Measurements from ENCODE around the gene ACAA2. TPM values are rescaled to one million over a fixed set of nuclear protein-coding genes. Genes with fewer than 3 reads are reported as not detected.
"Not testable (repeated sequence)": the region's sequence is repeated elsewhere in the genome, so short reads cannot be mapped to it uniquely, and the experiment has no call there.

ACAA2 gene
- total and polyA plus RNA-seq, 2 experiments from 2014 or later, result 91.1 to 126 TPM

DNA sequence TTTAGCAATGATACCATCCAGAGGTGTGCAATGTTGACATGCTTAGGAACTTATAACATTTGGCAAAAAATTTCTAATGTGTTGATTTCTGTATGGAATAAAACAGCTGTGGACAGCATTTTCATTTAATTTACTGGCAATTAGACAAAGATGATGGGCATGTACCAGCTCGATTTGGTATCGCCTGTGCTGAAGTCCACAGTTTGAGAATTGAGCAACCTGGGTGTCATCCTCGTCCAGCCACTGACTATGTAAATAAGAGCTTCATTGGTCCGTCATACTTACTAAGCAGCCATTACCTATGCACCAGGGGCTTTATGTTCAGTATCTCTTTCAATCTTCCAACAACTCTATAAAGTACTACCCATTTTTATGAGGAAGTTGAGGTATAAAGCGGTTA, 24.6 kb upstream of the ACAA2 start (continued):
- TF ChIP-seq, protein P1, sequence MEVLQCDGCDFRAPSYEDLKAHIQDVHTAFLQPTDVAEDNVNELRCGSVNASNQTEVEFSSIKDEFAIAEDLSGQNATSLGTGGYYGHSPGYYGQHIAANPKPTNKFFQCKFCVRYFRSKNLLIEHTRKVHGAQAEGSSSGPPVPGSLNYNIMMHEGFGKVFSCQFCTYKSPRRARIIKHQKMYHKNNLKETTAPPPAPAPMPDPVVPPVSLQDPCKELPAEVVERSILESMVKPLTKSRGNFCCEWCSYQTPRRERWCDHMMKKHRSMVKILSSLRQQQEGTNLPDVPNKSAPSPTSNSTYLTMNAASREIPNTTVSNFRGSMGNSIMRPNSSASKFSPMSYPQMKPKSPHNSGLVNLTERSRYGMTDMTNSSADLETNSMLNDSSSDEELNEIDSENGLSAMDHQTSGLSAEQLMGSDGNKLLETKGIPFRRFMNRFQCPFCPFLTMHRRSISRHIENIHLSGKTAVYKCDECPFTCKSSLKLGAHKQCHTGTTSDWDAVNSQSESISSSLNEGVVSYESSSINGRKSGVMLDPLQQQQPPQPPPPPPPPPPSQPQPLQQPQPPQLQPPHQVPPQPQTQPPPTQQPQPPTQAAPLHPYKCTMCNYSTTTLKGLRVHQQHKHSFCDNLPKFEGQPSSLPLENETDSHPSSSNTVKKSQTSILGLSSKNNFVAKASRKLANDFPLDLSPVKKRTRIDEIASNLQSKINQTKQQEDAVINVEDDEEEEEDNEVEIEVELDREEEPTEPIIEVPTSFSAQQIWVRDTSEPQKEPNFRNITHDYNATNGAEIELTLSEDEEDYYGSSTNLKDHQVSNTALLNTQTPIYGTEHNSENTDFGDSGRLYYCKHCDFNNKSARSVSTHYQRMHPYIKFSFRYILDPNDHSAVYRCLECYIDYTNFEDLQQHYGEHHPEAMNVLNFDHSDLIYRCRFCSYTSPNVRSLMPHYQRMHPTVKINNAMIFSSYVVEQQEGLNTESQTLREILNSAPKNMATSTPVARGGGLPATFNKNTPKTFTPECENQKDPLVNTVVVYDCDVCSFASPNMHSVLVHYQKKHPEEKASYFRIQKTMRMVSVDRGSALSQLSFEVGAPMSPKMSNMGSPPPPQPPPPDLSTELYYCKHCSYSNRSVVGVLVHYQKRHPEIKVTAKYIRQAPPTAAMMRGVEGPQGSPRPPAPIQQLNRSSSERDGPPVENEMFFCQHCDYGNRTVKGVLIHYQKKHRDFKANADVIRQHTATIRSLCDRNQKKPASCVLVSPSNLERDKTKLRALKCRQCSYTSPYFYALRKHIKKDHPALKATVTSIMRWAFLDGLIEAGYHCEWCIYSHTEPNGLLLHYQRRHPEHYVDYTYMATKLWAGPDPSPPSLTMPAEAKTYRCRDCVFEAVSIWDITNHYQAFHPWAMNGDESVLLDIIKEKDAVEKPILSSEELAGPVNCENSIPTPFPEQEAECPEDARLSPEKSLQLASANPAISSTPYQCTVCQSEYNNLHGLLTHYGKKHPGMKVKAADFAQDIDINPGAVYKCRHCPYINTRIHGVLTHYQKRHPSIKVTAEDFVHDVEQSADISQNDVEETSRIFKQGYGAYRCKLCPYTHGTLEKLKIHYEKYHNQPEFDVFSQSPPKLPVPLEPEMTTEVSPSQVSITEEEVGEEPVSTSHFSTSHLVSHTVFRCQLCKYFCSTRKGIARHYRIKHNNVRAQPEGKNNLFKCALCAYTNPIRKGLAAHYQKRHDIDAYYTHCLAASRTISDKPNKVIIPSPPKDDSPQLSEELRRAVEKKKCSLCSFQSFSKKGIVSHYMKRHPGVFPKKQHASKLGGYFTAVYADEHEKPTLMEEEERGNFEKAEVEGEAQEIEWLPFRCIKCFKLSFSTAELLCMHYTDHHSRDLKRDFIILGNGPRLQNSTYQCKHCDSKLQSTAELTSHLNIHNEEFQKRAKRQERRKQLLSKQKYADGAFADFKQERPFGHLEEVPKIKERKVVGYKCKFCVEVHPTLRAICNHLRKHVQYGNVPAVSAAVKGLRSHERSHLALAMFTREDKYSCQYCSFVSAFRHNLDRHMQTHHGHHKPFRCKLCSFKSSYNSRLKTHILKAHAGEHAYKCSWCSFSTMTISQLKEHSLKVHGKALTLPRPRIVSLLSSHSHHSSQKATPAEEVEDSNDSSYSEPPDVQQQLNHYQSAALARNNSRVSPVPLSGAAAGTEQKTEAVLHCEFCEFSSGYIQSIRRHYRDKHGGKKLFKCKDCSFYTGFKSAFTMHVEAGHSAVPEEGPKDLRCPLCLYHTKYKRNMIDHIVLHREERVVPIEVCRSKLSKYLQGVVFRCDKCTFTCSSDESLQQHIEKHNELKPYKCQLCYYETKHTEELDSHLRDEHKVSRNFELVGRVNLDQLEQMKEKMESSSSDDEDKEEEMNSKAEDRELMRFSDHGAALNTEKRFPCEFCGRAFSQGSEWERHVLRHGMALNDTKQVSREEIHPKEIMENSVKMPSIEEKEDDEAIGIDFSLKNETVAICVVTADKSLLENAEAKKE (CRISPR knock-in tag; IDR thresholded peaks at IDR 0.05), result no peak

DNA sequence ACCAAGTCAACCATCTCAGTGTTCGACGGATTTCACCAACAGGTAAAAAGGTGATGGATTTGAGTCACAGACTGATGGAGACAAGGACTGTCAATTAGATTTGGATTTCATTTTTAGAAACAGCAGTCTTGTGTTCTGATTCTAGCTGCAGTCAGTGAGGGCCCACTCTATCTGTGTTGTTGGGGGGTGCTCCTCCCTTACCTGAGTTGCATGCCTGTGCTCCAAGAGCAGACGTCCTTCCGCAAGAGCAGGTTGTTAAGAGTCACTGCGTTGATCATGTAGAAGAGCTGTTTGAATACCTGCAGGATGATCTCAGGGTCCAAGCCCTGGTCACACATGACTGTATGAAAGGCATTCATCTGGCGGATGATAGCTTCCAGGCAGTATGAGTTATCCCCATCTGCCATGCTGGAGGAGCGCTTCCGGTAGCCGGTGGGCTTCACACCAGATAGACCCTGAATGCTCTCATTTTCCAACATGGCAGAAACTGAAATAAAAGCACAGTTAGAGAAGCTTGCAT, 24.0 kb upstream of the ACAA2 start:
- not testable (repeated sequence) for H3K4me1 Mint-ChIP-seq; H3K79me2 ChIP-seq (replicated peaks; ENCODE audit: insufficient read depth); H3K4me3 Mint-ChIP-seq; H3K9me2 ChIP-seq (ENCODE audit: insufficient read depth); H3K9me3 Mint-ChIP-seq; H3K27ac Mint-ChIP-seq; H3K4me1 ChIP-seq (ENCODE audit: insufficient read depth); ATAC-seq; H3F3A ChIP-seq (replicated peaks; ENCODE audit: low read depth); H2AFZ ChIP-seq; H3K36me3 ChIP-seq (ENCODE audit: insufficient read depth); H3K27me3 ChIP-seq (ENCODE audit: insufficient read depth); H3K4me2 ChIP-seq; H3K4me3 ChIP-seq; H3K27ac ChIP-seq (ENCODE audit: low read depth); H4K20me1 ChIP-seq (replicated peaks; ENCODE audit: insufficient read depth); DNase-seq (ENCODE audit: low spot score); H3K27me3 Mint-ChIP-seq (ENCODE audit: insufficient read depth, low read depth, poor library complexity); H3K36me3 Mint-ChIP-seq (ENCODE audit: low read depth)

DNA sequence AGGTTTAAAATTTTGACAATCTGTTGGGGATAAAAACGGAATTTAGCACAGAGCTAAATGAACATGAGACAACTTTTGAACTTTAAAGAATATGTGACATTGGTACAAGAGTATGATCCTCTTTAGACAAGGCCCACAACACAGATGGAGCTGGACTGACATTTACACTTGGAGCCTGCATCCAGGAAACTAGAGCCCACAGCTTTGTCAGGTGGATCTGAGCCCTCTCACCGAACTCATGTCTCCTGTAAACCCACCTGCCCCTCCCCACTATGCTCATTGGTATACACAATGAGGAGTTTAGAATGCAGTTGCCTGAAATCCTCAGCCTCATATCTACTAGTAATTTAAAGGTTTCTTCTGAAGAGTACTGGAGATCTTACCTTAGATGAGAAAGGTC, 22.1 kb upstream of the ACAA2 start:
- H3K4me3 ChIP-seq, result no peak overlapping the region
- H3K4me2 ChIP-seq, result no peak overlapping the region
- no peaks in the 10 kb centered on the region for H3K36me3 ChIP-seq (ENCODE audit: insufficient read depth)
- Mint-ChIP-seq H3K27ac (no peak overlapping the region), H3K27me3 (ENCODE audit: insufficient read depth, low read depth, poor library complexity) (no peaks in the 10 kb centered on the region), H3K4me1 (no peaks in the 10 kb centered on the region), H3K4me3 (no peak overlapping the region), H3K9me3 (no peaks in the 10 kb centered on the region), H3K36me3 (ENCODE audit: low read depth) (no peaks in the 10 kb centered on the region; the same call in 2 of the 3 replicates)
- no peaks in the 10 kb centered on the region for H3F3A ChIP-seq (replicated peaks; ENCODE audit: low read depth)
- DNase-seq (ENCODE audit: low spot score) (no peak), ATAC-seq (no peak)
- no peaks in the 10 kb centered on the region for H3K4me1 ChIP-seq (ENCODE audit: insufficient read depth)
- H3K79me2 ChIP-seq (replicated peaks; ENCODE audit: insufficient read depth), result no peaks in the 10 kb centered on the region
- no peaks in the 10 kb centered on the region for H3K9me2 ChIP-seq (ENCODE audit: insufficient read depth)
- H3K27ac ChIP-seq (ENCODE audit: low read depth), result no peak overlapping the region
- H4K20me1 ChIP-seq (replicated peaks; ENCODE audit: insufficient read depth), result no peaks in the 10 kb centered on the region
- no peaks in the 10 kb centered on the region for H3K27me3 ChIP-seq (ENCODE audit: insufficient read depth)
- no peak overlapping the region for H2AFZ ChIP-seq
- TF ChIP-seq, protein P1 (CRISPR knock-in tag; IDR thresholded peaks at IDR 0.05), result no peak
- TF ChIP-seq NANOG (IDR thresholded peaks at IDR 0.05; ENCODE audit: borderline replicate concordance) (no peak), EZH2phosphoT487 (IDR thresholded peaks at IDR 0.05; ENCODE audit: unreplicated experiment) (no peak)

Measured in GM23338 (cell line).